ENCODE results near the gene HABP2.

GRCh38 chr10:113583571-113583970 is 30.7 kb downstream of the HABP2 start:
- no peak for TF ChIP-seq CTCF (IDR thresholded peaks at IDR 0.05)
- no peak for TF ChIP-seq POLR2A (IDR thresholded peaks at IDR 0.05)

Measured in stomach (tissue), 4 donors.